Heart left ventricle (tissue), 16 donors: ENCODE results near the gene DDX10. TPM values are rescaled to one million over a fixed set of nuclear protein-coding genes. Genes with fewer than 3 reads are reported as not detected.

ENCODE experiments used
- ATAC-seq, 4 donors: fragments of 200-7000 bp; cut with Tn5 transposase; one replicate each; pipeline ENCODE4 v1.9.1; 2020 to 2022; ENCODE audit warnings: moderate library complexity in 4 of 4, mild to moderate bottlenecking in 3 of 4, moderate number of reproducible peaks in 1 of 4
- DNase-seq, 5 donors: peaks; one replicate each; pipeline ENCODE4 v3.0.0-alpha.2; 2020
- H3K27ac ChIP-seq, 12 donors: fragments of 200-600 bp; sonication (generic) in 4 of 12; one replicate each; pipeline versions ENCODE4 v1.5.0 to v1.8.0; 2016 to 2022; ENCODE audit warnings: mild to moderate bottlenecking in 2 of 12
- H3K27me3 ChIP-seq, 9 donors: fragments of 200-600 bp; sonication (generic) in 2 of 9; one replicate each; pipeline versions ENCODE4 v1.5.1 to v1.8.0; 2016 to 2022; ENCODE audit warnings: mild to moderate bottlenecking in 3 of 9
- H3K36me3 ChIP-seq, 9 donors: fragments of 200-600 bp; sonication (generic) in 2 of 9; one replicate each; pipeline versions ENCODE4 v1.5.0 to v1.8.0; 2018 to 2022; ENCODE audit warnings: mild to moderate bottlenecking in 2 of 9
- H3K4me1 ChIP-seq, 12 donors: fragments of 200-600 bp; sonication (generic) in 4 of 12; one replicate each; pipeline versions ENCODE4 v1.5.0 to v1.8.0; 2016 to 2022; ENCODE audit warnings: mild to moderate bottlenecking in 3 of 12
- H3K4me3 ChIP-seq, 12 donors: fragments of 200-600 bp; sonication (generic) in 4 of 12; one replicate each; pipeline versions ENCODE4 v1.5.0 to v1.8.0; 2017 to 2022; ENCODE audit warnings: mild to moderate bottlenecking in 9 of 12, moderate library complexity in 4 of 12
- H3K9me3 ChIP-seq, 12 donors: fragments of 200-600 bp; sonication (generic) in 4 of 12; one replicate each; pipeline versions ENCODE4 v1.5.0 to v1.8.0; 2016 to 2022; ENCODE audit warnings: mild to moderate bottlenecking in 1 of 12
- POLR2A ChIP-seq, 2 donors: fragments of 450-650 bp; IDR thresholded peaks; one replicate each; pipeline ENCODE4 v1.6.1; 2017; ENCODE audit warnings: antibody characterized with exemption in 2 of 2, mild to moderate bottlenecking in 2 of 2, moderate library complexity in 2 of 2
- WGBS, 4 donors: extraction: QIAGEN DNeasy Blood & Tissue Kit in 2 of 4; methylation state at CpG; one replicate each; pipeline versions ENCODE4 v1.1.5 to v1.1.7; 2013 to 2018; 5-methylcytosine and 5-hydroxymethylcytosine counted together
- intact Hi-C, 10 donors: fragments of 100-400 bp; cut with DNase I; formaldehyde crosslinking; loops; one replicate each; pipeline versions ENCODE4 v1.11.1 to v1.14.2; 2022
- polyA plus RNA-seq, 2 donors: library from polyadenylated mRNA; stranded (reverse); fragments of 200-250 nt; gene quantifications; one replicate each; pipeline ENCODE4 v1.2.3, GENCODE V29; 2013
- total RNA-seq, 9 donors: library from RNA; depleted of rRNA in 2 of 9; stranded (reverse); fragments of >200 nt in 2 of 9; fragmentation: NEBNext Ultra II Directional in 3 of 9; extraction: Animal tissue kit (Norgen Biotek cat#: 25700) in 3 of 9; gene quantifications; one replicate each; pipeline versions ENCODE4 v1.1.0 to v1.2.4, GENCODE V29; 2016 to 2023
- TF ChIP-seq, protein P1 (sequence below), 12 donors: fragments of 200-600 bp; sonication (generic) in 4 of 12; IDR thresholded peaks; one replicate each; pipeline versions ENCODE4 v1.5.0 to v1.8.0; 2018 to 2022; ENCODE audit warnings: antibody characterized with exemption in 12 of 12, mild to moderate bottlenecking in 5 of 12
- donor health status: ischemic (EF 13 %, LVEDD 7.1; RV severe dilation, severe dysfunction).
- donor health status: healthy with polysubstance abuse.
- donor health status: DM: no; HTN: yes; CAD: no.
- donor health status: DM: no; HTN: no; CAD: no.
- donor health status: ischemic (EF 25% LVEDD 6.9; RV normal size, moderate dysfunction).
- donor health status: ischemic (EF 25% LVEDD 5.7; RV mildly dilated, moderate dysfunction).
- donor health status: healthy.
- donor health status: DM: yes; HTN: yes; CAD: no.
- donor health status: ischemic (EF 35%, LVEDD 5.7; RV mildly dilated, moderate dysfunction).
- donor health status: nonischemic (EF 11% LVEDD 7.7; RV severe dilation, severe dysfunction).
- donor health status: DM: yes; HTN: yes; CAD: no.
- donor health status: PGD.
- donor health status: ischemic (EF 29% LVEDD 5.4; RV normal size, mild dysfunction).
- donor health status: nonischemic (EF 23%, LVEDD 6.1; RV moderate dilation, normal function).

DDX10 gene
- total and polyA plus RNA-seq, 11 donors, result 8.3 to 17.2 (median 12.1) TPM

DNA sequence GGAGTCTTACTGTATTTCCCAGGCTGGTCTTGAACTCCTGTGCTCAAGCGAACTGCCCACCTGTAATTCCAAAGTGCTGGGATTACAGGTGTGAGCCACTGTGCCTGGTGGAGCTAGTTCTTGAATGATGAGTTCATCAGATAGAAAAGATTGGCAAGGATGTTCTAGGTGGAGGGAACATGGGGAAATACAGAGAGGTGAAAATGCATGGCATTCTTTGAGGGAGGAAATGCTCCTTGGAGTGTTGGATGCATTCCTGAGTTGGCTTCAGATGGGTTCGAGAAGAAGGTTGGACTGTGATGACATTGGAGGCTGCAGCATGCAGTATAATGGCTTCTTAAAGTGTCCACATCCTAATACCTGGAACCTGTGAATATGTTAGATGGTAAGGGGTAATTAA lies 4.4 kb downstream of the DDX10 start:
- WGBS, 4 donors, result 90 to 97% (median 92%) methylated on average over 2 of the region's 2 CpGs
- H3K9me3 ChIP-seq, result no peaks in the 10 kb centered on the region
- no peak for DNase-seq
- intact Hi-C loops, result loop anchor here in 1 of 10 donors (10.0 kb wide), 3 partner anchors 174 to 664 kb away; partner anchors contain the start of genes C11orf65, CUL5 and POGLUT3
- no peak overlapping the region for H3K4me3 ChIP-seq
- H3K27ac ChIP-seq, result no peak overlapping the region
- peaks cover 0 to 39% (median 27%) of the 10 kb centered on the region in 12 donors for H3K4me1 ChIP-seq
- TF ChIP-seq, protein P1, sequence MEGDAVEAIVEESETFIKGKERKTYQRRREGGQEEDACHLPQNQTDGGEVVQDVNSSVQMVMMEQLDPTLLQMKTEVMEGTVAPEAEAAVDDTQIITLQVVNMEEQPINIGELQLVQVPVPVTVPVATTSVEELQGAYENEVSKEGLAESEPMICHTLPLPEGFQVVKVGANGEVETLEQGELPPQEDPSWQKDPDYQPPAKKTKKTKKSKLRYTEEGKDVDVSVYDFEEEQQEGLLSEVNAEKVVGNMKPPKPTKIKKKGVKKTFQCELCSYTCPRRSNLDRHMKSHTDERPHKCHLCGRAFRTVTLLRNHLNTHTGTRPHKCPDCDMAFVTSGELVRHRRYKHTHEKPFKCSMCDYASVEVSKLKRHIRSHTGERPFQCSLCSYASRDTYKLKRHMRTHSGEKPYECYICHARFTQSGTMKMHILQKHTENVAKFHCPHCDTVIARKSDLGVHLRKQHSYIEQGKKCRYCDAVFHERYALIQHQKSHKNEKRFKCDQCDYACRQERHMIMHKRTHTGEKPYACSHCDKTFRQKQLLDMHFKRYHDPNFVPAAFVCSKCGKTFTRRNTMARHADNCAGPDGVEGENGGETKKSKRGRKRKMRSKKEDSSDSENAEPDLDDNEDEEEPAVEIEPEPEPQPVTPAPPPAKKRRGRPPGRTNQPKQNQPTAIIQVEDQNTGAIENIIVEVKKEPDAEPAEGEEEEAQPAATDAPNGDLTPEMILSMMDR (IDR thresholded peaks at IDR 0.05), result no peak
- TF ChIP-seq POLR2A (IDR thresholded peaks at IDR 0.05), result no peak
- no peaks in the 10 kb centered on the region for H3K27me3 ChIP-seq
- H3K36me3 ChIP-seq, result peaks cover 0 to 27% (median 4%) of the 10 kb centered on the region in 9 donors
- ATAC-seq, result no peak

DNA sequence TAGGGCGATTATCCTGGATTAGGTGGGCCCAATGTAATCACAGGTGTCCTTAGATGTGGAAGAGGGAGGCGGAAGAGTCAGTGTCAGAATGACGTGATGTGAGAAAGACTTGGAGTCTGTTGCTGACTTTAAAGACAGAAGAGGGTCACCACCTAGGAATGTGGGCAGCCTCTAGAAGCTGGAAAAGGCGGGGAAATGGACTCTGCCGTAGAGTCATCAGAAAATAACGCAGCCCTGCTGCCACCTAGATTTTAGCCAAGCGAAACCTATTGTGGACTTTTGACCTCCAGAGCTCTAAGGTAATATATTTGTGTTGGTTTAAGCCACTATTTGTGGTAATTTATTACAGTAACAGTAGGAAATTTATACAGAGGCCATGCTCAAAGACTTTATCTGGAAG lies 4.8 kb downstream of the DDX10 start:
- peaks cover 0 to 31% (median 4%) of the 10 kb centered on the region in 9 donors for H3K36me3 ChIP-seq
- peaks cover 0 to 38% (median 26%) of the 10 kb centered on the region in 12 donors for H3K4me1 ChIP-seq
- H3K4me3 ChIP-seq, result no peak overlapping the region
- no peak for DNase-seq
- no peak overlapping the region for H3K27ac ChIP-seq
- no peaks in the 10 kb centered on the region for H3K9me3 ChIP-seq
- TF ChIP-seq, protein P1 (IDR thresholded peaks at IDR 0.05), result no peak
- no peak for TF ChIP-seq POLR2A (IDR thresholded peaks at IDR 0.05)
- WGBS, 4 donors, result 97% methylated on average over 7 of the region's 7 CpGs
- intact Hi-C loops, result loop anchor here in 1 of 10 donors (10.0 kb wide), 3 partner anchors 175 to 665 kb away; partner anchors contain the start of genes C11orf65, CUL5 and POGLUT3
- no peak for ATAC-seq
- no peaks in the 10 kb centered on the region for H3K27me3 ChIP-seq

DNA sequence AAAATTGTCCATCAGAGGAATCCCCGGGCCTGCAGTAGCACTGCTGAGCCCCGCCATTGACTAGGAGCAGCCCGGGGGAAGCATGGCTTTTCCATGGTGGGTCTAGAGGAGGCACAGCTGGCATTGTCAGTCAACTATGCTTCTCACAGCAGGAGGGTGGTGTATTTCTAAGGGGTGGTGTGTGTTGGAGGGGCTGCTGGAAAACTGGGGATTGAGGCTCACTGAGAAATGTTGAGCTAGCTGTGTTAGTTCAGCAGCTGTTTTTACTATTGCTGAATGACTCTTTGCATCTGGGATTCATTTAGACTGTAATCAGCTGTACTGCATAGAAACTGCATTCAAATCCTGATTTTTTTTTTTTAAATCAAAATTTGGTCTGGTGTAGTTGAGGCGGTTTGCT lies 5.6 kb downstream of the DDX10 start:
- Histone ChIP-seq H3K36me3 (peaks cover 0 to 35% (median 7%) of the 10 kb centered on the region in 9 donors), H3K27ac (no peak overlapping the region), H3K4me1 (peaks cover 0 to 35% (median 25%) of the 10 kb centered on the region in 12 donors), H3K9me3 (no peaks in the 10 kb centered on the region), H3K4me3 (no peak overlapping the region), H3K27me3 (no peaks in the 10 kb centered on the region)
- DNase-seq, result no peak
- WGBS, 4 donors, result 85 to 93% (median 91%) methylated on average over 4 of the region's 4 CpGs
- no peak for ATAC-seq
- intact Hi-C loops, result no loop called here
- no peak for TF ChIP-seq POLR2A (IDR thresholded peaks at IDR 0.05)
- TF ChIP-seq, protein P1 (IDR thresholded peaks at IDR 0.05), result no peak

DNA sequence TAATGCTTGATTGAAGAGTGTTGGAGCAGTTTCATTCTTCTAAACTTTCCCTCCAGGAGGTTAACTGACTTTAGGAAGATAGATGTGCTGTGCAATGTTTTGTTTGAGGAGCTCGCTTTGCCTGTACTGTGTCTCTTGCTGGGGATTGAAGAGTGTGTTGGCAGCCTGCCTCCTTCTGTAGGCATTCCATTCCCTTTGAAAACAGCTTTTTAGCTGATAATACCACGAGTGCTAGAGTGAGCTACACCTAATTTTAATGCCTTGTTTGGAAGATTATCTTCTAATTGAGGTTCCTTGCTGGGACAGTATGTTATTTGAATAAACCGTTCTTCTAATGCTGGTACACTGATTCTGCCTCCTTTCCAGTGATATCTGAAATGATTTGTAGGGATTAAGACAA lies 7.2 kb downstream of the DDX10 start:
- Histone ChIP-seq H3K36me3 (peaks cover 0 to 44% (median 24%) of the 10 kb centered on the region in 9 donors), H3K4me3 (no peak overlapping the region), H3K27me3 (no peaks in the 10 kb centered on the region), H3K4me1 (peaks cover 0 to 19% (median 10%) of the 10 kb centered on the region in 12 donors), H3K9me3 (no peaks in the 10 kb centered on the region), H3K27ac (no peak overlapping the region)
- intact Hi-C loops, result no loop called here
- ATAC-seq, result peak; percentile 52 to 72 (median 61)
- TF ChIP-seq, protein P1 (IDR thresholded peaks at IDR 0.05), result no peak
- no peak for TF ChIP-seq POLR2A (IDR thresholded peaks at IDR 0.05)
- WGBS, 4 donors, result 35 to 42% (median 37%) methylated on average over 3 of the region's 3 CpGs
- peak in 1 of 5 donors; percentile 31 for DNase-seq
